SK-N-SH treated with all-trans-retinoic acid at 6 μM for 48 hours (cell line): ENCODE measurements around the gene MKNK2.

Experiments
- ARNTL ChIP-seq: fragments of 450-650 bp; formaldehyde crosslinking; IDR thresholded peaks from 2 replicates; pipeline ENCODE4 v1.5.0; 2020; ENCODE audit warnings: low read depth, mild to moderate bottlenecking, moderate library complexity, borderline replicate concordance
- CREB5 ChIP-seq: fragments of 250-450 bp; sonication (Bioruptor Pico); IDR thresholded peaks from 2 replicates; pipeline ENCODE4 v1.5.1; 2020; ENCODE audit warnings: low read depth, mild to moderate bottlenecking, moderate library complexity
- CSDC2 ChIP-seq: fragments of 250-450 bp; sonication (Bioruptor Pico); IDR thresholded peaks from 2 replicates; pipeline ENCODE4 v1.5.0; 2020; ENCODE audit warnings: mild to moderate bottlenecking, moderate library complexity
- GLIS3 ChIP-seq: fragments of 250-450 bp; sonication (Bioruptor Pico); IDR thresholded peaks from 2 replicates; pipeline ENCODE4 v1.5.0; 2020; ENCODE audit warnings: mild to moderate bottlenecking, moderate library complexity
- PATZ1 ChIP-seq: fragments of 250-450 bp; sonication (Bioruptor Pico); IDR thresholded peaks from 2 replicates; pipeline ENCODE4 v1.8.0; 2020; ENCODE audit warnings: mild to moderate bottlenecking, moderate library complexity, borderline replicate concordance
- PPARA ChIP-seq: fragments of 250-450 bp; sonication (Bioruptor Pico); IDR thresholded peaks from 2 replicates; pipeline ENCODE4 v1.5.0; 2020; ENCODE audit warnings: mild to moderate bottlenecking, borderline replicate concordance
- SNAI2 ChIP-seq: fragments of 250-450 bp; sonication (Bioruptor Pico); IDR thresholded peaks from 2 replicates; pipeline ENCODE4 v1.5.0; 2020; ENCODE audit warnings: mild to moderate bottlenecking, moderate library complexity
- TCF4 ChIP-seq: fragments of 250-450 bp; sonication (Bioruptor Pico); IDR thresholded peaks from 2 replicates; pipeline ENCODE4 v1.8.0; 2021; ENCODE audit warnings: mild to moderate bottlenecking, moderate library complexity, borderline replicate concordance
- TOX ChIP-seq: fragments of 250-450 bp; sonication (Bioruptor Pico); IDR thresholded peaks from 2 replicates; pipeline ENCODE4 v1.8.0; 2021; ENCODE audit warnings: mild to moderate bottlenecking, moderate library complexity, borderline replicate concordance
- ZC3H10 ChIP-seq: fragments of 250-450 bp; sonication (Bioruptor Pico); IDR thresholded peaks from 2 replicates; pipeline ENCODE4 v1.5.1; 2021; ENCODE audit warnings: mild to moderate bottlenecking, moderate library complexity
- ZFP3 ChIP-seq: fragments of 250-450 bp; sonication (Bioruptor Pico); IDR thresholded peaks from 2 replicates; pipeline ENCODE4 v1.5.0; 2020; ENCODE audit warnings: mild to moderate bottlenecking, moderate library complexity
- ZFP30 ChIP-seq: fragments of 450-650 bp; formaldehyde crosslinking; IDR thresholded peaks from 2 replicates; pipeline ENCODE4 v1.5.0; 2022; ENCODE audit warnings: mild to moderate bottlenecking, moderate library complexity
- ZNF565 ChIP-seq: fragments of 450-650 bp; formaldehyde crosslinking; conservative IDR thresholded peaks from 2 replicates; pipeline ENCODE4 v1.5.0; 2020; ENCODE audit warnings: low read depth, mild to moderate bottlenecking, moderate library complexity

- TF ChIP-seq CSDC2 (no peak), ZFP30 (CRISPR knock-in tag) (no peak), ZFP3 (CRISPR knock-in tag) (no peak), PATZ1 (no peak), TCF4 (CRISPR knock-in tag) (no peak), GLIS3 (CRISPR knock-in tag) (no peak), TOX (CRISPR knock-in tag) (no peak), ZC3H10 (CRISPR knock-in tag) (no peak), ZNF565 (CRISPR knock-in tag) (no peak), ARNTL (CRISPR knock-in tag) (no peak), PPARA (CRISPR knock-in tag) (no peak), SNAI2 (CRISPR knock-in tag) (no peak), CREB5 (CRISPR knock-in tag) (no peak)
These were observed 10.2 kb downstream of the MKNK2 start for GRCh38 chr19:2040647-2041432.
